Stomach (tissue), 4 donors: ENCODE measurements around the gene CGB3.

ENCODE experiments used
- CTCF ChIP-seq, 7 experiments: fragments of 450-650 bp in 4 of 7; fragments of 200-600 bp in 3 of 7; sonication (generic) in 3 of 7; IDR thresholded peaks; one replicate each; pipeline ENCODE4 v1.5.1; 2016 to 2019; ENCODE audit warnings: antibody characterized with exemption in 7 of 7, control low read depth in 2 of 7, mild to moderate bottlenecking in 1 of 7
- EP300 ChIP-seq: sonication (generic); formaldehyde crosslinking; IDR thresholded peaks from one replicate; pipeline ENCODE4 v1.6.1; 2017; ENCODE audit warnings: antibody characterized with exemption
- POLR2A ChIP-seq, 4 donors: fragments of 450-650 bp; IDR thresholded peaks; one replicate each; pipeline ENCODE4 v1.6.1; 2016; ENCODE audit warnings: antibody characterized with exemption in 4 of 4, control low read depth in 2 of 4, mild to moderate bottlenecking in 1 of 4, moderate library complexity in 1 of 4
- POLR2AphosphoS5 ChIP-seq, 3 donors: sonication (generic); formaldehyde crosslinking; IDR thresholded peaks; one replicate each; pipeline ENCODE4 v1.6.1; 2016; ENCODE audit warnings: antibody characterized with exemption in 3 of 3

- TF ChIP-seq CTCF (IDR thresholded peaks at IDR 0.05), result peak in 4 of 7 experiments; percentile 15 to 46 (median 45)
- no peak for TF ChIP-seq POLR2AphosphoS5 (IDR thresholded peaks at IDR 0.05)
- no peak for TF ChIP-seq POLR2A (IDR thresholded peaks at IDR 0.05)
- no peak for TF ChIP-seq EP300
Observed at GRCh38 chr19:49056101-49056901, 32.2 kb upstream of the CGB3 start.
